GM19035 (cell line): Measurements from ENCODE around the gene ZNF485.
"Not testable (repeated sequence)": the region's sequence is repeated elsewhere in the genome, so short reads cannot be mapped to it uniquely, and the experiment has no call there.

Source experiments
- ATAC-seq: cut with Tn5 transposase; IDR thresholded peaks from one replicate; pipeline ENCODE4 v1.9.1; 2021; ENCODE audit not compliant: unreplicated experiment

The ZNF485 gene

GRCh38 chr10:43606323-43607198 lies at the start of gene ZNF485:
ZNF485 (plus strand) TSS chr10:43606438; CDS start chr10:43607051, 613 bp downstream.
- peak; percentile 99 for ATAC-seq

DNA sequence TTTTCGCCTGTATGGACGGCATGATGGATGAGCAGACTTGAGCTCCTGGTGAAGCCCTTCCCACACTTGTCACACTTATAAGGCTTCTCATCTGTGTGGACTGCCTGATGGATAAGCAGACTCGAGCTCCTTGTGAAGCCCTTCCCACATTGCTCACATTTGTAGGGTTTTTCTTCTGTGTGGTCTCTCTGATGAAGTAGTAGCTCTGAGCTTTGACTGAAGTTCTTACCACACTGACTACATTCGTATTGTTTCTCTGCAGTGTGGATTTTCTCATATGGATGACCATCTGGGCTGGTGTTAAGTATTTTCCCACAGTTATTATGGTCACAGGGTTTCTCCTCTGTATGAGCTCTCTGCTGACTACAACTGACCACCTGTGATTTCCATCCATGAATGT lies 49.0 kb upstream of the ZNF485 start:
- no peak for ATAC-seq

GRCh38 chr10:43569681-43570080 lies 36.6 kb upstream of the ZNF485 start:
- ATAC-seq, result no peak

- no peak for ATAC-seq
Measured at GRCh38 chr10:43570971-43571370, 35.3 kb upstream of the ZNF485 start.

DNA sequence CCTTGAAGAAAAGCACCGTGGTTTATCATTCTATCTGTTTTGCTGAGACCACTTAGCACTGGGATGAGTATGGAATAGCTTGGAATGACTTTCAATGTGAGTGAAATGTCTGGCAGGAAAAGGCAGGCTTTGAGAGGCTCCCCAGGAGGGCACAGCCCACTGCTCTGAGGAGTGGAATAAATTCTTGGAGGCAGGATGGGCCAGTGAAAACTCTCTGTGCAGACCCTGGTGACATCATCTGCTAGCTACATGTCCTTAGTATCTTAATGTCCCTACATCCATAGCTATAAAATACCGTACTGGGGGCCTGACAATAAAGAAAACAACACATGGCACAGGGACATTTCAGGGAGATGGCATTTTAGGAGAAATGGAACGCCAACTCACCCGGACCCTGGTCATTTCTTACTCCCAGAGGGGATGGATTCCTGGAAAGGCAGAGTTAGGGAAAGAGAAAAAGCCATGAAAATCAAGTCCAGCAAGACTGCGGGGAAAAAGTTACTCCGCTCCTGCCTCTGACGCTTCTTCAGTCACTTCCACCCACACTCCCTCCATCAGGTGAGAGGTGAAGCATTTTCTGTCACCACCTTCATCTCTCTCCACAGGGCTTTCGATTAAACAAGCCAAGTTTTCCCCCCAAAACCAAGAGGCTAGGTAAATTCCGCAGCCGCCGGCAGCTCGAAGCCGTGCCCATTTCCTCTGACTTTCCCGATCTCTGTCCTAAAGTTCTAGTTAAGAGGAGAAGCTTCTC lies 32.8 kb upstream of the ZNF485 start:
- no peak for ATAC-seq

- peak; percentile 89 for ATAC-seq
Measured at GRCh38 chr10:43574001-43574892, 32.0 kb upstream of the ZNF485 start, which contains the start of gene ZNF239. ZNF239 (minus strand) TSS chr10:43574616; CDS start chr10:43558079, 16,537 bp downstream.

GRCh38 chr10:43574906-43575305 lies 31.3 kb upstream of the ZNF485 start:
- ATAC-seq, result no peak

DNA sequence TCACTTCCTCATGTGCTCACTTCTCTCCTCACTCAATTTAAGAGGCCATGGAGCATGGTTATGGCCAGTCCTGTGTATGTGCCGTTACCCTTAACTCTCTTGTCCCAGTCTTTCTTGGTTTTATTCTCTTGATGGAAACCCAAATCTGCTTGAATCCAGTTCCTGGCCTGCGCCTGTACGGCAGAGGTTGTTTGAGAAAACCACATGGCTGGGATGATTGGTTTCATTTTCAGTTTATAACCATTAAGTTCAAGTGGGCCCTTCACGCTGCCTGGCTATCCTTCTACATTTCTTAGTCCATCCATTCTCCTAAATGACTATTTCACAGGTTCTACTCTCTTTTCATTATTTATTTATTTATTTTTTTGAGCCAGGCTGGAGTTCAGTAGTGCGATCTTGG lies 30.2 kb upstream of the ZNF485 start:
- no peak for ATAC-seq

GRCh38 chr10:43576580-43576979 lies 29.7 kb upstream of the ZNF485 start:
- no peak for ATAC-seq

DNA sequence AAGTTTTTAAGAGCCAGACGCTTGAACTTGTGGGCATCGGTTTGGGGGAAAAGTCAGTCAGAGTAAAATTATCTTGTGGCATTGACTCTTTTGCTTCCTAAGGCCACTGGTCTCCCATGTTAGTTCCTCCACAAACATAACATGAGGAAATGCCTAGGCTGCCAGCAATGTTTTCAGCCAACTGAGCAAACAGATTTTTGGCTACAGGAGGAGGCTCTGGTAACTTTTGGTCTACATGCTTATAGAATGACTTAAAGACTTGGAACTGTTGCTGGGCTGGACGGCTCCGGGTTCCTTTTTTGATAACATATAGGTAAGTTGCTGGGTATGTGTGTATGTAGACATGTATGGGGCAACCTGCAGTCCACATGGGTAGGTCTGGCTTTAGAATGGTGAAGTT lies 22.2 kb upstream of the ZNF485 start:
- ATAC-seq, result no peak

- ATAC-seq, result no peak
Measured at GRCh38 chr10:43585046-43585445, 21.2 kb upstream of the ZNF485 start.

DNA sequence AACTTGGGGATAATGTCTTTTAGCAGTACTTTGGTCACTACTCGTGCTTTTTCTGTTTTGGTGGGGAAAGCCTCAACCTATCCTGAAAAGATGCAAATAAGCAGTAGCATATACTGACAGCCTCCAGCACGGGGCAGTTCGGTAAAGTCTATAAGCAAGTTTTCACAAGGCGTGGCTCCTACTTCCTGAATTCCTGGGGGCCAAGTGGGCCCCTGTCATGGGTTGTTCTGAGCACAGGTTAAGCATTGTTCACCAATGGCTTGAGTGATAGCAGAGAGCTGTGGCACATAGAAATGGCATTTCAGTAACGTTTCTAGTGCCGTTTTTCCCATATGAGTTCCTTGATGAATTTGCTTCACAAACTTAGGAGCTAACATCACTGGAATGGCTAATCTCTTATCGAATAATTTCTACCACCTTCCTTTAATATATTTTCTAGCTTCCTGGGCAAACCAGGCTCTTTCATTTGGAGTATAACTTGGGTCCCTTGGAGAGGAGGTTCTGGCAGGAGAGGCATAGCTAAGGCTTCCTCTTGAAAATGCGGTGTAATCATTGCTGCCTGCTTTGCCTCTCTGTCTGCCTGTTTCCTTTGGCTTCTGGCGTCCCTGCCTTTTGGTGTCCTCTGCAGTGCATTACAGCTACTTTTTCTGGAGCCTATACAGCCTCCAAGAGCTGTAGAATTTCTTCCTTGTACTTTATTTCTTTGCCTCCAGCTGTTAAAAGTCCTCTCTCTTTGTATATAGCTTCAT lies 20.1 kb upstream of the ZNF485 start:
- no peak for ATAC-seq

- not testable (repeated sequence) for ATAC-seq
Measured at GRCh38 chr10:43586730-43587115, 19.5 kb upstream of the ZNF485 start.

GRCh38 chr10:43591303-43591904 lies 14.8 kb upstream of the ZNF485 start:
- no peak for ATAC-seq

GRCh38 chr10:43594944-43595589 lies 11.2 kb upstream of the ZNF485 start:
- ATAC-seq, result peak; percentile 98

DNA sequence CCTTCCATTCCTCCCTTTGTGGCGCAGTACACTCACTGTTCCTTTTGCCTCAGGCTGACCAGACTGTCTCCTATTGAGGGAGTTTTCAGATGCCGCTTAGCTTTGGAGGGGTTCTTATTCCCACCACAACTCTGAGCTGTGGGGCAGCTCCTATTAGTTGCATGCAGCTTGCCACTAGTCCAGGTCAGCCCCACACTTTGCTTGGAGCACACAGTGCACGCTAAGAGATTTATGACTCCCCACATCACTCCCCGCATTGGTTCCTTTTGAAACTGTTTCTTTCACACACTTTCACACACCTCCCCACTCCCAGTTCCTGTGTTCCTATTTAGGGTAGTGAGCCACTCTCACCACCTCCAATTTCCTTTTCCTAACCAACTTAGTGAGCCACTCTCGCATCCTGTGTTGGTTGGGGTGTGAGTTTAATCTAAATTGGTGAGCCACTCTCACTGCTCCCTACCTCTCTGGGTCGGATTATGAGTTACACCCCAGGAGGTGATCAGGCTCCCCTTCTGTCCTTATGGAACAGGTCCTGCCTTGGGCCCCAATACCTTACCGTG lies 10.4 kb upstream of the ZNF485 start:
- ATAC-seq, result no peak

- no peak for ATAC-seq
Measured at GRCh38 chr10:43596546-43596945, 9.7 kb upstream of the ZNF485 start.

- ATAC-seq, result no peak
Measured at GRCh38 chr10:43598446-43598845, 7.8 kb upstream of the ZNF485 start.

GRCh38 chr10:43599333-43599732 lies 6.9 kb upstream of the ZNF485 start:
- ATAC-seq, result no peak
